Prostate gland (tissue), 2 donors: Measurements from ENCODE around the gene AUTS2. TPM values are rescaled to one million over a fixed set of nuclear protein-coding genes. Genes with fewer than 3 reads are reported as not detected.

Experiments used
- DNase-seq: peaks from one replicate; pipeline ENCODE4 v3.0.0-alpha.2; 2019; ENCODE audit warnings: low spot score
- H3K27ac ChIP-seq, 2 donors: fragments of 200-600 bp; sonication (generic); 2 replicates each; pipeline ENCODE4 v1.5.1; 2017 to 2019
- H3K27me3 ChIP-seq: fragments of 200-600 bp; sonication (generic); replicated peaks from 2 replicates; pipeline ENCODE4 v1.5.1; 2019; ENCODE audit not compliant: insufficient read depth
- H3K36me3 ChIP-seq, 2 donors: fragments of 200-600 bp; sonication (generic); 1 replicate in 1 of 2; 2 replicates in 1 of 2; pipeline versions ENCODE4 v1.5.1 to v1.8.1; 2017 to 2019
- H3K4me1 ChIP-seq: fragments of 200-600 bp; sonication (generic); replicated peaks from 2 replicates; pipeline ENCODE4 v1.5.1; 2019
- H3K4me3 ChIP-seq, 2 donors: fragments of 200-600 bp; sonication (generic); 2 replicates each; pipeline ENCODE4 v1.5.1; 2017 to 2019
- H3K9me3 ChIP-seq: fragments of 200-600 bp; sonication (generic); 2 replicates; pipeline ENCODE4 v1.5.1; 2017
- CTCF ChIP-seq, 4 experiments: fragments of 200-600 bp in 2 of 4; fragments of 450-650 bp in 2 of 4; sonication (generic) in 2 of 4; IDR thresholded peaks; 1 replicate in 3 of 4; 2 replicates in 1 of 4; pipeline ENCODE4 v1.5.1; 2016 to 2019; ENCODE audit warnings: antibody characterized with exemption in 4 of 4, mild to moderate bottlenecking in 2 of 4, moderate library complexity in 2 of 4
- POLR2A ChIP-seq: fragments of 450-650 bp; IDR thresholded peaks from one replicate; pipeline ENCODE4 v1.6.1; 2016; ENCODE audit warnings: antibody characterized with exemption, mild to moderate bottlenecking
- POLR2AphosphoS5 ChIP-seq: sonication (generic); formaldehyde crosslinking; IDR thresholded peaks from one replicate; pipeline ENCODE4 v1.6.1; 2017; ENCODE audit warnings: antibody characterized with exemption
- WGBS: methylation state at CpG from one replicate; pipeline ENCODE4 v1.1.5; 2018; 5-methylcytosine and 5-hydroxymethylcytosine counted together
- intact Hi-C: fragments of 100-400 bp; cut with DNase I; formaldehyde crosslinking; loops from one replicate; pipeline ENCODE4 v1.14.2; 2022
- total RNA-seq, 2 donors: library from RNA; depleted of rRNA; stranded (reverse); fragments of >200 nt; gene quantifications; one replicate each; pipeline ENCODE4 v1.1.0, GENCODE V29; 2016

The AUTS2 gene
- total RNA-seq, 2 donors from 2014 or later: 25.0 to 55.2 TPM

GRCh38 chr7:70420381-70420662 lies 822.0 kb downstream of the AUTS2 start:
- no peak for DNase-seq
- intact Hi-C loops: no loop called here
- Histone ChIP-seq H3K27ac (no peak overlapping the region), H3K4me1 (no peaks in the 10 kb centered on the region), H3K27me3 (no peaks in the 10 kb centered on the region), H3K4me3 (no peak overlapping the region), H3K36me3 (no peaks in the 10 kb centered on the region), H3K9me3 (no peaks in the 10 kb centered on the region)
- WGBS: 81% methylated on average over 2 of the region's 2 CpGs
- TF ChIP-seq CTCF (IDR thresholded peaks at IDR 0.05) (no peak), POLR2AphosphoS5 (no peak), POLR2A (no peak)

GRCh38 chr7:70421319-70421718 lies 823.0 kb downstream of the AUTS2 start:
- DNase-seq: no peak
- Histone ChIP-seq H3K9me3 (no peaks in the 10 kb centered on the region), H3K27me3 (no peaks in the 10 kb centered on the region), H3K4me1 (no peaks in the 10 kb centered on the region), H3K36me3 (no peaks in the 10 kb centered on the region), H3K4me3 (no peak overlapping the region), H3K27ac (no peak overlapping the region)
- no peak for TF ChIP-seq POLR2A
- no peak for TF ChIP-seq POLR2AphosphoS5
- no peak for TF ChIP-seq CTCF (IDR thresholded peaks at IDR 0.05)
- 96% methylated on average over 2 of the region's 2 CpGs for WGBS
- intact Hi-C loops: no loop called here

GRCh38 chr7:70426249-70426880 lies 828.1 kb downstream of the AUTS2 start:
- Histone ChIP-seq H3K36me3 (no peaks in the 10 kb centered on the region), H3K4me1 (no peaks in the 10 kb centered on the region), H3K9me3 (no peaks in the 10 kb centered on the region), H3K27me3 (no peaks in the 10 kb centered on the region), H3K4me3 (no peak overlapping the region), H3K27ac (no peak overlapping the region)
- intact Hi-C loops: no loop called here
- DNase-seq: no peak
- TF ChIP-seq POLR2AphosphoS5 (no peak), POLR2A (no peak), CTCF (IDR thresholded peaks at IDR 0.05) (no peak)
- WGBS: 89% methylated on average over 12 of the region's 12 CpGs

- DNase-seq: peak; percentile 6
- no peaks in the 10 kb centered on the region for H3K36me3 ChIP-seq
- TF ChIP-seq CTCF (IDR thresholded peaks at IDR 0.05) (no peak), POLR2A (no peak), POLR2AphosphoS5 (no peak)
- no peaks in the 10 kb centered on the region for H3K9me3 ChIP-seq
- no peak overlapping the region for H3K4me3 ChIP-seq
- H3K4me1 ChIP-seq: no peaks in the 10 kb centered on the region
- H3K27me3 ChIP-seq: no peaks in the 10 kb centered on the region
- no peak overlapping the region for H3K27ac ChIP-seq
- intact Hi-C loops: no loop called here
- WGBS: 55% methylated on average over 12 of the region's 12 CpGs
These were observed 834.3 kb downstream of the AUTS2 start for GRCh38 chr7:70432567-70433001.

GRCh38 chr7:70434376-70434775 lies 836.1 kb downstream of the AUTS2 start:
- no peak for DNase-seq
- Histone ChIP-seq H3K36me3 (no peaks in the 10 kb centered on the region), H3K4me1 (no peaks in the 10 kb centered on the region), H3K4me3 (no peak overlapping the region), H3K9me3 (no peaks in the 10 kb centered on the region), H3K27me3 (no peaks in the 10 kb centered on the region), H3K27ac (no peak overlapping the region)
- 80% methylated on average over 2 of the region's 2 CpGs for WGBS
- TF ChIP-seq POLR2A (no peak), CTCF (IDR thresholded peaks at IDR 0.05) (no peak), POLR2AphosphoS5 (no peak)
- intact Hi-C loops: no loop called here
